GM18505 (cell line): ENCODE data around the gene PDCD7.
"Not testable (repeated sequence)": the region's sequence is repeated elsewhere in the genome, so short reads cannot be mapped to it uniquely, and the experiment has no call there.

Source experiments
- ATAC-seq: cut with Tn5 transposase; IDR thresholded peaks from one replicate; pipeline ENCODE4 v1.9.1; 2021; ENCODE audit not compliant: unreplicated experiment
- POLR2A ChIP-seq: IDR thresholded peaks from 4 replicates; pipeline ENCODE4 v1.6.1; 2011; ENCODE audit warnings: borderline replicate concordance; ENCODE audit not compliant: insufficient read depth, insufficient read length; ENCODE audit errors: extremely low read depth

The PDCD7 gene

DNA sequence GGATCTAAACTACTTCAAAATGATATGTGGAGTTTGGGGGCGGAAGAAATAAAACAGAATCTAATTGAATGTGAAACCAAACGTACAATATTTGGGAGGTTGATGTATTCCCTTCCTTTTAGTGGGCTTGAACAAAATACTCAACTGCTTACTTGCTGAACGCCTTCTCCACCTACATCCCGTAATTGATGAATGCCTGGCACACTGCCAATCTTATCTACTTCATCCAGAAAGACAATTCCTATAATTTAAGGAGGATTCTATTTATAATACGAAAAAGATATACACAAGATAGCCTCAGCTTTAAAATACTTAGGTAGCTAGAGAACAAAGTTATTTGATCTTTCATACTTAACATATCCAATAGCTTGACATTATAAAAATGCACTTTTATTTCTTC, 23.1 kb upstream of the PDCD7 start:
- no peak for TF ChIP-seq POLR2A
- no peak for ATAC-seq

DNA sequence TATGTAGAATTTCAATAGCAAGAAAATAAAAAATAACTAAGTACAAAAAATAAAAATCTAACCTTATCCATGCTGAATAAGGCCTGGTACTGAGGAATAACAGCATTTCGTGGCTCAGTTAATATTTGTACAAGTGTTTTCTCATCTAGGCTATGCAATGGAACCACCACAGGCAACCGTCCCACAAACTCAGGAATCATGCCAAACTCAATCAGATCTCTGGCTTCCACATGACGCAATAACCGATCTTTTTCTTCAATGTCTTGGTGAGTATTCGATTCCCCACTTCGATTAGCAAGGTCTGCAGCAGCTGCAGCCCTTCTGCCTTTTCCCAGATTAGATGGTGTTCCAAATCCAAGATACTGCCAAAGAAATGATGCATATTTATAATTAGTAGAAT, 21.1 kb upstream of the PDCD7 start:
- no peak for ATAC-seq
- no peak for TF ChIP-seq POLR2A

DNA sequence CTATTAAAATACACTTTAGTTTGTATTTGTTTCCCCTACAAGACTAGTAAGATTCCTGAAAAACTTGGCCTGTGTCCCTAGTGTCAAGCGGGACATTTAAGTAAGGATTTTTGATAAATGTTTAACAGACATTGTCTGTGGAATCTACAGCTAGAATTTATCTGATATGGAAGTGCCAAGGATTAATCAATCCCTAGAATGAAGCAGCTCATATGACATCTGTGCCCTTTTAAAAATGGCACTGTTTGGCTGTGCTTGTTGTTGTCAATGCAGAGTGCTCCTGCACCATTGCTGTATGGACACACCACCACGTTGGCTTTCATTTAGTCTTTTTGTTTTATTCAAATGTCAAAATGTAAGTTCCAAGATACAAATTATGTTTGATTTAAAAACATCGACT, 14.3 kb upstream of the PDCD7 start:
- no peak for TF ChIP-seq POLR2A
- no peak for ATAC-seq

DNA sequence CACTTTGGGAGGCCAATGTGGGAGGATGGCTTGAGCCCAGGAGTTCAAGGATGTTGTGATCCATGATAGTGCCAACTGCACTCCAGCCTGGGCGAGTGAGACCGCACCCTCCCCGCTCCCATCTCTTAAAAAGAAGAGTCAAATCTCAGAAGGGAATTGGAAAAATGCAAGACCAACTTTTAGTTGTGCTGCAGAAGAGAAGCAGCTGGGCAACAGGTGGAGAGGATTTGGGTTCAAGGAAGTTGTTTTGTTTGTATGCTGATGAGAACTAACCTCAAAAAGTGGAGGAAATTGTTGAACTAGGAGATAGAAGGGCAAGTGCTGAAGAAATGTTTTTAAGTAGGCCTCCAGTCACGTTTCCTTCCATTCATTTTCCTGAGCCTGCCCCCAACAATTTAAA, 12.8 kb upstream of the PDCD7 start:
- ATAC-seq: no peak
- no peak for TF ChIP-seq POLR2A

DNA sequence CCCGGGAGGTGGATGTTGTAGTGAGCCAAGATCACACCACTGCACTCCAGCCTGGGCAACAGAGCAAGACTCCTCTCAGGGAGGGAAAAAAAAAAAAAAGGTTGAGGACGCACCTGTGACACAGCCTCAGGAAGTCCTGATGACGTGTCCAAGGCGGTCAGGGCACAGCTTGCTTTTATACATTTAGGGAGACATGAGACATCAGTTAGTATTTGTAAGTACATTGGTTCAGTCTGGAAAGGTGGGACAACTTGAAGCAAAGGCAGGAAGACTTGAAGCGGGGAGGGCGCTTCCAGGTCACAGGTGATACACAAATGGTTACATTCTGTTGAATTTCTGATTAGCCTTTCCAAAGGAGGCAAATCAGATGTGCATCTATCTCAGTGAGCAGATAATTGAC, 5.0 kb upstream of the PDCD7 start:
- not testable (repeated sequence) for ATAC-seq

DNA sequence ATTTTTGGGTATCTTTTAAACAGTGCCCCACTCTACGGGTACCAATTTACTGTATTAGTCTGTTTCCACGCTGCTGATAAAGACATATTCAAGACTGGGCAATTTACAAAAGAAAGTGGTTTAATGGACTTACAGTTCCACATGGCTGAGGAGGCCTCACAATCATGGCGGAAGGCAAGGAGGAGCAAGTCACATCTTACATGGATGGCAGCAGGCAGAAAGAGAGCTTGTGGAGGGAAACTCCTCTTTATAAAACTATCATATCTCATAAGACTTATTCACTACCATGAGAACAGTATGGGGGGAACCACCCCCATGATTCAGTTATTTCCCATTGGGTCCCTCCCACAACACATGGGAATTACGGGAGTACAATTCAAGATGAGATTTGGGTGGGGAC, 4.3 kb upstream of the PDCD7 start:
- not testable (repeated sequence) for ATAC-seq

DNA sequence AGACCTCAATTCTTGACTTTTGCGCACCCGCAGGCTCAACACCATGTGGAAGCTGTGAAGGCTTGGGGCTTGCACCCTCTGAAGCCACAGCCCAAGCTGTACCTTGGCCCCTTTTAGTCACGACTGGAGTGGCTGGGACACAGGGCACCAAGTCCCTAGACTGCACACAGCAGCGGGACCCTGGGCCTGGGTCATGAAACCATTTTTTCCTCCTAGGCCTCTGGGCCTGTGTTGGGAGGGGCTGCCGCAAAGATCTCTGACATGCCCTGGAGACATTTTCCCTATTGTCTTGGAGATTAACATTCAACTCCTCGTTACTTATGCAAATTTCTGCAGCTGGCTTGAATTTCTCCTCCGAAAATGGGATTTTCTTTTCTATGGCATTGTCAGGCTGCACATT, 3.5 kb upstream of the PDCD7 start:
- not testable (repeated sequence) for ATAC-seq

DNA sequence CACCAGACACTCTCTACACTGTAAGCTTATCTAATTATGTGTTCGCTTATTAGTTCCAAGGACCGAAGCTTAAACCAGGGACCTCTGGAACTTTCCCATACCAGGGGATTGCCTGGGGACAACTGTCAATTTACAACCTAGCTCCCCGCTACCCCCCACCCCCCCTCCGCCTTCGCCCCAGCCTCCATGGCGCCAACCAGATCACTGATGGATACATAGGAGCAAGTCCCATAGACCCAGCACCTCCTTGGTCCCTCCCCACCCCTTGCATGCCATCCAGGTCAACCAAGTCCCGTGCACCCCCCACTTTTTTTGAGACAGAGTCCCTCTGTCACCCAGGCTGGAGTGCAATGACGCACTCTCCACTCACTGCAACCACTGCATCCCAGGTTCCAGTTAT, 930 bp upstream of the PDCD7 start:
- ATAC-seq: no peak
- TF ChIP-seq POLR2A: no peak

DNA sequence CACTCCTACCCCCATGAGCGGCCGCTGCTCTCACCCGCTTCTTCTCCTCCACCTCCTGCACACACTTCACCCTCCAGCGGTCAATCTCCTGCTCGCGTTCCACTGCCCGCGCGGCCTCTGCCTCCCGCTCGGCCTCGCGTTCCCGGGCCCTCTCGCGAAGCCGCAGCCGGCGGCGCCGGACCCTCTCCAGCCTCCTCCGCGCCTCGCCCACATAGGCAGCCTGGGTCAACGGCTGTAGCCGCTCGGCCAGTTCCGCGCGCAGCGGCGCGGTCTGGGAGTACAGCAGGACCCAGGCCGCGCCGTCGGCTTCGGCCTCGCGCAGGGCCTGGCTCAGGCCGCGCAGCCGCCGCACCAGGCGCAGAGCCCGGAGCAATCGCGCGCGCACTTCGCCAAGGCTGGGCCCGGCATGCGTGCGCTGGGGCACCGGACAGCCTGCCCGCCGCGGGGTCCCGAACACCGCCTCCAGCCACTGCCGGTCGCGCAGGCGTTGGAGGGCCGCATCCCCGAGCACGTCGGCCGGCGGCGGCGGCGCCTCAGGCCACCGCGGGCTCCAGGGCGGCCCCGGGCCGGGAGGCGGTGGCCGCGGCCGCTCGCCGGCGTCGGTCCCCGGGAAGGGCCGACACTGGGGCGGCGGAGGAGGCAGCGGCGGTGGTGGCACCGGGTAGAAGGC, 595 bp downstream of the PDCD7 start:
- TF ChIP-seq POLR2A: no peak
- ATAC-seq: peak; percentile 56

DNA sequence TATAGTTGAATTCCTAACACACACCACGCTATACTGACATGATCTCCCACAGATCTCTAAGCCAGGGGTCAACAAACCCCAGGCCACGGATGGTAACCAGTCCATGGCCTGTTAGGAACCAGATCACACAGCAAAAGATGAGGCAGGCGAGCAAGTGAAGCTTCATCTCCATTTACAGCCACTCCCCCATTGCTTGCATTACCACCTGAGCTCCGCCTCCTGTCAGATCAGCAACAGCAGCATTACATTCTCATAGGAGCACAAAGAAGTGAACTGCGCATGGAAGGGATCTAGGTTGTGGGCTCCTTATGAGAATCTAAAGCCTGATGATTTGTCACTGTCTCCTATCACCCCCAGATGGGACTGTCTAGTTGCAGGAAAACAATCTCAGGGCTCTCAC, 2.7 kb downstream of the PDCD7 start:
- no peak for ATAC-seq

DNA sequence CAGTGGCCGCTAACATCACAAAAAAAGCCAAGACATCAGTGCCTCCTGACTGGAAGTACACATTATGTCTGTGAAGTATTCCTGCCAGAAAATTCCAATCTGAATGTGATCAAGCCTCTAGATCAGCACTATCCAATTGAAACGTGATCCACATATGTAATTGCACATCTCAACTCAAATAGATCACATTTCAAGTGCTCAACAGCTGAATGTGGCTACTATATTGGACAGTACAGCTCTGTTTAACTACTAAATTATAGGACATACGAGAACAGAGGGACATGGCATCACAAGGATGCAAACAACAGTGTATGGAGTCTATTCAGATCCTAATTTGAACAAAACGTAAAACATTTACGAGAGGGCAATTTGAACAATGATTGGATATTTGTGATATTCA, 18.1 kb downstream of the PDCD7 start:
- no peak for ATAC-seq
- no peak for TF ChIP-seq POLR2A

More for the DNA sequence above, 2.7 kb downstream of the PDCD7 start:
- TF ChIP-seq POLR2A: no peak

DNA sequence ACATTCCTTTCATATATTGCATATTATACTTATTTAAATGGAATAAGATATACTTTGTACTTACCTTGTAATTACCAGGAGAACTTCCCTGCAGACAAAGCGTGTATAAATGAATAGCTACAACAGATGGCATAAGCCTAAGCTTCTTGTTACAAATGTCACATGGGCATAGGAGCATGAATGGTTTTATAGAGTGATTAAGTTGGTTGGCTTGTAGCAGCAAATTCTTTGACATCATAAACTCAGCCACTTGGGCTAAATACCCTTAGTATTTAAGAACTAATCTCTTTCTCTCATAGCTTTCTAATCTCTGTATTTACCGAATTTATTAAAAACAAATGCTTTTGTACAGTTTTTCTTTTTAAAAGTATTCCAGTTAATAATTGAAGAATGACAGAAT, 18.5 kb downstream of the PDCD7 start, which contains the start of gene UBAP1L:
UBAP1L (minus strand) TSS at position 115 of the 400 bp plus-strand sequence. CDS start 8,985 bp downstream, outside the sequence.
- ATAC-seq: no peak
- no peak for TF ChIP-seq POLR2A

DNA sequence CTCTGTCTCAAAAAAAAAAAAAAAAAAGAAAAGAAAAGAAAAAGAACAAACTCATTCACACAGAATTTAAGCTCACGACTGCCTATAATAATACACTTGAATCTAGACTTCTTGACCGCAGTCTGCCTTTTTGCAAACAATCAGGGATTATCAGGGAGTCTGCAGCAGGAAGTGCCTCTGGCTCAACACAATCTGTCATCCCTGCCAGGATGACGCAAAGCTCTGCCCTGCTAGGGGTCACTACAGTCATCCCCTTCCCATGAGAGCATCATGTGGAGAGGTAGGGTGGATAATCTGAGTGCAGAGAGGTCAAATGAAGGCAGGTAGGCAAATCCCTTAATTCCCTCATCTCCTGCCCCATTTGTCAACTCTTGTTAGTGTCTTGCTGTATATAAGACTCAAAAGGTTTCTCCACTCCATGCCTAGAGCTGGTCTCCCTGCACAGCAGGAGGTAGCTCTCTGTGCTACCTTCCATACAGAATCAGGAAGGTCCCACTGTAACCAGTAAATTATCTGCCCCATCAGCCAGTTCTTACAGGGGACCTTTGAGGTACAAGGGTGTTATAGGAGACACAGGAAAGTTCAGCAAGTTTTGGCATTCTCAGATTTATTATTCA, 22.8 kb downstream of the PDCD7 start:
- TF ChIP-seq POLR2A: no peak
- ATAC-seq: no peak

DNA sequence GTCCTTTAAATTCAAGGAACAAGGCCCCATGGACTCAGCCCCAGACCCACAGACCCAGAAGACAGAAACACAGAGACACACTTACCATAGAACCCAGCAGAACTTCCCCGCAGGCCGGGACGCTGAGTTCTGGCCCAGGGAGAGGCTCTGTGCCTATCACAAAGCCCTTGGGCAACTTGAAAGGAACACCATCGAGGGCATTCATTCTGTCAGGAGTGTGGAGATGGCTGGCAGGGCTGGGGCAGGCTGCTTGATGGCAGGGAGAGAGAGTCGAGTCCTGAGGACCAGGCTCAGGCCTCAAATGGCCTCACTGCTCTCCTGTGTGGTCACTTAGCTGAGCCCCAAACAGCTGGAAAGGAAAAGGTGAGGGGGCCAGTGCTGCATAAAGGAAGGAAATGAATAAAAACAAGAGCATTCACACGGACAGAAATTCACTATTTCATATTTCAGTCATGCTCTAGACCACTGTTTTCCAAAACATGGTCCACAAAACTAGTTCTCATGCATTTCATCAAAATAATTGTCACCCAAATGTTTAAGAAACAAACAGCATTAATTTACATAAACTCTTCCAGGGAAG, 27.5 kb downstream of the PDCD7 start:
- no peak for TF ChIP-seq POLR2A
- ATAC-seq: no peak
